Ramos (cell line): ENCODE results near the gene MTM1.

Experiments
- in situ Hi-C: fragments of 300-500 bp; cut with MboI; formaldehyde crosslinking; loops from one replicate; pipeline ENCODE4 v1.14.3; 2022; ENCODE audit warnings: low sequenced_read_pairs; ENCODE audit not compliant: unreplicated experiment

MTM1 gene

DNA sequence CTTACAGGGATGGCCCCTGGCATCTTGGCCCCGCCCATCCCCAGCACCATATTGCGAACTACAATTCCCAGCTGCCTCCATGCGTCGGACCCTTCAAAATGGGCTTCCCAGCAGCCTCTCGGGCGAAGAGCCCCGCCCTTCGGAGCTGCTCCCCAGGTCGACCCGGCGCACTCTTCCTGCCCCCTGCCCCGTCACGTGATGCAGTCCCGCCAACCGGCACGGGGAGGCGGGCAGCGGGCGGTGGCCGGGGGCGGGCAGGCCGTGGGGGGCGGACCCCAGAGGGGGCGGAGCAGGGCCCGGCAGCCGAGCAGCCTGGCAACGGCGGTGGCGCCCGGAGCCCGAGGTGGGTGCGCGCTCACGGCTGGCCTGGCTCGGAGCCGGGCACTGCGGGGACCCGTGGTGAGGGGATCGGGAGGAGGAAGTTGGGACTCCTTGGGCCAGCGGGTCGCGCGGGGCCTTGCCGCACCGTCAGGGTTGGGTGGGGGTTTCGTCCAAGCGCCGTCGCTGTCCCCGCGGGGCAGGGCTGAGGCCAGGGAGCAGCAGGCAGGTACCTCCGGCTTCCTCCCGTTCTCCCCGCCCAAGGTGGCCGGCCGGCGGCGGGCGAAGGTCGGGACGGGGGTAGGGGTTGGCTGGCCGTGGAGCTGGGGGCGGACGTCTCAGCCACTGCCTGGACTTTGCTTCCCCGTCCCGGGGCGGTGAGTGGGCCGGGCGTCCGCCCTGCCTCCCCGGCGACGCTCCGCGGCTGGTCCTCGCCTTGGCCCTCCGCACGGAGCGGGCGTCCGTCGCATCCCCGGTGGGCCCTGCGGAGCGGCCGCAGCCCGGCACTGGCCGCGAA, at the start of gene MTM1:
MTM1 (plus strand) TSS at position 302 of the 835 bp plus-strand sequence. CDS start 23,994 bp downstream, outside the sequence.
- in situ Hi-C loops: no loop called here

DNA sequence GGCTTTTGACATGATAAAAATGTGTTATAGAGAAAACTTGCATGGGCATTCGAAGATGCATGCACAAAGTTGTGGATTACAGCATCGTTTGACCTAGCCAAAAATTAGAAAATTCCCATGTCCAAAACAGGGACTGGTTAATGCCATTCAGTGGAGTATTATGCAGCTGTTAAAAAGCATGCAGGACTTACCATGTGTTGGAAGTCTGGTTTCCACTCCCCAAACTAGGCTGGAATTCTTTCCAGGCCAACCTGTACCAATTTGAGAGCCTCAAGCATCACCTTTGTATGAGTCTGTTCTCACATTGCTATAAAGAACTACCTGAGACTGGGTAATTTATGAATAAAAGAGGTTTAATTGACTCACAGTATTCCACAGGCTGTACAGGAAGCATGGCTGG, 45.9 kb upstream of the MTM1 start:
- in situ Hi-C loops: no loop called here

DNA sequence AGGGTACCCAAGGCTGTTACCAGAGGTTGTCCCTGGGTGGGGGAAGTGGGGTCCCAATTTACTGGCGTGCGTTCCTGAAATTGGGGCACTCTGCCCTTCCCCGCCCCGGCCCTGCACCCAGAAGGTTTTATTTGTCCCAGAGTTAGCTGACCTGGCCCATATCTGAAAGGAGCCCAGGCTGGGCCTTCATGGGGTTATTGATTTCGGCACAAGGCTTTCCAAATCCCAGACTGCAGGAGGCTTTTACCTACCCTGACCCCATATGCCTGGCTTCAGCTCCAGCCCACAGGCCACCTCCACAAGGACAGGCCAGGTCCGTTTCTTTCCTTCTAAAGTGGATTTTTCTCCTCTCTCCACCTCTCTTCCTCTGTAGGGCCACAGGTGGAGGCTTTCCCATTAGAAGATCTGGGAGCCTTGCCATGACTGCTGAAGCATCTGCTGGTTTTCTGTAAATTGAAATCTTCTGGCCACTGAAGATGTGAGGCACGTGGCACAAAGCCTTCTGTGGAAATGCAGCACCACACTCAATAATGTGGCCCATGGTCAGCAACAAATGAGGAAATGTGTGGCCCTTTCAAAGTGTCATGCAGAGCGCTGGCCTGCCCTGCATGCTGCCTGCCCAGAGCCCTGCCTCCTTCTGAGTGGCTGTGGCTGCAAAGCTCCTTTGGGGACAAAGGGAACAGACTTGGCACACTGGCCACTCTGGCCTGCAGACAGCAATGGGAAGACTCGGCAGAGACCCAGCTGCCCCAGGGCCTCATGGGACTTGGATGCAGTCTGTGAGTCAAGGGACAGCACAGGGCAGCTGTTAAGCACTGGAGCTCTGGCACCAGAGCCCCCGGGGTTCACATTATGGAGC, 43.1 kb upstream of the MTM1 start:
- in situ Hi-C loops: no loop called here

DNA sequence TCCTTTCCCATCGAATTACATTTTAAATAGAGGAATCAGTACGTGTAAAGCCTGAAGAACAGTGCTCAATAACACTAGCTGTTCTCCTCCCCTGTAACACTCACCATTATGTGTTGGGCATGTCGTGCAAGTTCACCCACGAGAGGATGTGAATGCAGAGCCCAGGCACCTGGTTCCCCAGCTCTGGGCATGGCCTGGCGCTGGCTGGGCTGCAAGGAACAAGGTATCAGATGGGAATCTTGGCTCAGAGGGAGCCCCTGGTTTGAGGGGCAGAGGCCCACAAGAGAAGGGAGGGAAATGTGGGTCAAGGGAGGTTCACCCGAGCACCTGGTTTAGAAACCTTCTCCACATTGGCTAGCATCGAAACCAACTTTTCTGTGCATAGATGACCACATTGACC, 41.7 kb upstream of the MTM1 start:
- in situ Hi-C loops: no loop called here

DNA sequence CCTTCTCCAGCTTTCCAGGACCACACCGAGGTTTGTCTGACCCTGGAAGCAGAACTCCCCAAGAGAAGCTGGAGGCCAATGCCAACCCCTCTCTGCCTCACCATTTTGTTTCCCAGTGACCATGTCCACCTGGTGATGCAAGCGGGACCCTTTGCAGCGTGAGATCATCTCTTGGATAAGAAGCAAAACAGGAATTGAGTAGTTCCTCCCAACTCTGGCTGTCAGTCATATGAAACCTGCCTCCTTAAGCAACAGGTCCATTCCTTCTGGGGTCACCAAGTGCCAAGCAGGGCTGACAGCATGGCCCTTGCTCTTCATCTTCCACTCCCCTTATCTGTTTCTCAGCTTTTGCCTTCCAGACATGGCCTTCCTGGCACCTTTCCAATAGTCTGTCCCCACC, 41.3 kb upstream of the MTM1 start:
- in situ Hi-C loops: no loop called here

DNA sequence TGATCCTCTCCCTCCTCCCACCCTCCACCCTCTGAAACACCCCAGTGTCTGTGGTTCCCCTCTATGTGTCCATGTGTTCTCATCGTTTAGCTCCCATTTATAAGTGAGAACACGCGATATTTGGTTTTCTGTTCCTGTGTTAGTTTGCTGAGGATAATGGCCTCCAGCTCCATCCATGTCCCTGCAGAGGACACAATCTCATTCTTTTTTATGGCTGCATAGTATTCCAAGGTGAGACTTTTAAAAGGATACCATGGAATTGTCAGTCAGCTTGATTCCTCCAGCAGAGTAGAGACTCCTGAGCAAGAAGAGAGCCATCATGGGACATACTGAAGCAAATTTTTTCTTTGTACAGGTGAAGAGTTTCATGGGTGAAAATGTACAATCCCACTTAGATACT, 38.8 kb upstream of the MTM1 start:
- in situ Hi-C loops: no loop called here

DNA sequence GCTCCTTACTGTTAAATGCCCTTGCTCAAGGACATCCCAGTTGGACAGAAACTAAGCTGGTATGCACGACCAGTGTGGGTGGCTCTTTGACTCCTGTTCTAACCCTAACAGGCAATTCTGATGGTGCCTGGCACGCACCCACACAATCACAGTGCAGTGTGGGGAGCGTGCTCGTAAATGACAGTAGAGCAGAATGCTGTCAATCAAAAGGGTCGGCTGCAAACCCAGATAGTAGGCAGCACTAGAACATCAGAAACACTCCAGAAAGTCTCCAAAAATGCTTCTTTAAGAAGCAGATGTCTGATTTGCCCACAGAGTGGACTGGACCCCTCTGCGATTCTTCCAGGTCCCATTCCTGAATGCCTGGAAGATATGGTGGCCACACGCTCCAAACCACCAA, 37.6 kb upstream of the MTM1 start:
- in situ Hi-C loops: no loop called here

DNA sequence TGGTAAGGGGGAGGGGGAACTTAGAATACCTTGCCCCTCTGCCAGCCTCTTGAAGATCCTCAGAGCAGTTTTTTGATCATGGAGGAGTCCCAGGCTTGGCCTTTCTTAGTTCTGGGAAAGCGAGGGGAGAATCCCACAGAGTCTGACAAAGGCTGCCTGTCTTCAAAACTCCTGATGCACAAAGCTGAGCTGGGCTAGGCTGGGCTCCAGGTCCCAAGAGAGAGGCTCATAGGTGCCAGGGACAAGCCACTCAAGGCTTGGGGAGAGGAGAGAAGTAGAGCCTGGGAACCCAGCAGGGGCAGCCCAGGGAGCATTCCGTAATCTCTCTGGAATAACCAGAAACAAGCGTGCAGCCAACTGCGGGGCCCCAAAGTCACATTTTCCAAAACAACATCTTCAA, 37.0 kb upstream of the MTM1 start:
- in situ Hi-C loops: no loop called here

DNA sequence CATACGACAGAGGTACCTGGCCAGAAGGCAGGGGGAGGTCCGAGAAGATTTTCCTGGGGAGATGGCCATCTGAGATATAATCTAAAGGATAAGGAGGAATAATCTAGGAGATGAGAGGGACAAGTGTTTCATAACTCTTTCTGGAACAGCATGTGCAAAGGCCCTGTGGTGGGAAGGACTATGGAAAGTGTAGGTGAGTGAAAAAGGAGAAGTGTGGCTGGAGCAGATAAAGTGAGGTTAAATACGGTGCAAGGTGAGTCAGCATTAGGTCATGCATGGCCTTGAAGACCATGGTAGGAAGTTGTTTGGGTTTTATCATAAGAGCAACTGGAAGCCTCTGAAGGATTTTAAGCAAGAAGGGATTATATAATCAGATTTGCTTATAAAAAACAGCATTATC, 34.6 kb upstream of the MTM1 start:
- in situ Hi-C loops: no loop called here

DNA sequence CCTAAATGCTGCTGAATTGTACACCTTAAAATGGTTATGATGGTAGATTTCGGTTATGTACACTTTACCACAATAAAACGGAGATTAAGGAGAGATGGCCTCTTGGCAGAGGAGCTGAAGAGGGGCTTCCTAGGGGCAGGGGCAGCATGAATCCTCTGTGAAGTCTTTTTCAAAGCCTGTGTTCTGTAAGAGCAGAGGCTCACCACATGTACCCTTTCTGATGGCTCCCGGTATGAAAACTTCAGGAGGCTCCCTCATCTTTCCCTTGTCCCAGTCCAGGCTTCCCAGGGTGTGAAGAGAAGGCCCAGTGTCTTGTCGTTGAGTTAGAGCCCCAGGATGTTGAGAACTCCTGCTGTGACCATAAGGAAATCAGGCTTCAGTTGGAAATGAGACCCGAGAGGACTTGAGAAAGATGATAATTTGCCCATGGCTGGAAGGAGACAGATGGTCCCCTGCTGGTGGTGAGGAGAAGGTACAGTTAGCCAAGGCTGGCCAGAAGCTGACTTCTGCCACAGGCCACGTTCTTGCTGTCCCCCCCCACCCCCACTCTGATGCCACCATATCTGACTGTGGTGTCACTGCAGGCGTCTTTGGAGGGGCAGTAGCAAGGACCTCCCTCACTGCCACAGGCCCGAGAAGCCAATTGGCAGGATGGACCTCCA, 31.8 kb upstream of the MTM1 start:
- in situ Hi-C loops: no loop called here

DNA sequence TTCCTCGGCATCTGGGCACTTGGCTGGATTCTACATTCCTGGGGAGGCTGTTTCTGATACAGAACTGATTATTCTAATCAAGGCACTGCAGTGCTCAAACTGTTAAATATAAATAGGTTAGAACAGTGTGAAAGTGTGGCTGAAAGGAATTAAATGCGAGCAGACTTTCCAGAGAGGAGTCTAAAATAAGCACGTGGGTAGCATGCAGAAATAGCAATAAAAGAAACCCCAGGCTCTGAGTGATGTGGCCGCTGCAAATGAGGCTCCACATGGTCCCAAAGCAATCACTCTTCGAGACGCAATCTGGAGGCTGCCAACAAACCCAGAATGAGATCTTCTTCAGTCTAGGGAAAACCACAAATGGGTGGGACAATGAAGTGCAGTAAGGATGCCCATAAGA, 30.6 kb upstream of the MTM1 start:
- in situ Hi-C loops: no loop called here

DNA sequence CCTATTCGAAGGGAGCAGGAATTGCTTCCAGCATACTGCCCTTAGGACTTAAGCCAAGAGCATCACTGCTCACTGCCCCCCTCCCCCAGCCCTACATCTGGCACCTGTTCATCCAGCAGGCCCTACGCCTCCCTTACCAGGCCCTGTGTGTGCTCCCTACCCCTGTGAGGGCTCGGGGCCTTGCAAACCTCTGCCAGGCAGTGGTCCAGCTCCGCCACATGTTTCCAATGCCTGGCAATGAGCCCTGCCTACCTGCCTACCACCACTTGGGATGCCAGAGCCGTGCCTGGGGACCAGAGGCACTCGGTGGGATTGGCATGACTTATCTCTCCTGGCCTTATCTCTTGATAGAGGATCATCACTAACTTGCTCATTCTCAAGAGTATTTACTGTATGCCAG, 27.5 kb upstream of the MTM1 start:
- in situ Hi-C loops: no loop called here

DNA sequence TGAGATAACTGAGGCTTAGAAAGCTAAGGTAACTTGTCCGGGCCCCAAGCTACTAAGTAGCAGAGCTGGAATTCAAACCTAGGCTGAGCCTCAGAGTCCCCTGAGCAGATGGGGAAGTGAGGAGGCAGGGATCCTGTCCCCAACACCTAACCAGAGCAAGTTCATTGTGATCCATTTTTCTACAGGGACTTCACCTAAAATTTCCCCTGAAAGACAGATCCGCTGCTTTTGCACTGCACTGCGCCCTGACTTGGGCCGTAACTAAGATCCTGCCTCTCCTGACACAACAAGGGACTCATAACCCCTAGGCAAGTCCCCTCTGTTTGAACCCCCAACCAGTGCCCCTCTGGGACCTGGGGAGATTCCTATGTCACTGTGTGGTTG, 25.6 kb upstream of the MTM1 start:
- in situ Hi-C loops: no loop called here

DNA sequence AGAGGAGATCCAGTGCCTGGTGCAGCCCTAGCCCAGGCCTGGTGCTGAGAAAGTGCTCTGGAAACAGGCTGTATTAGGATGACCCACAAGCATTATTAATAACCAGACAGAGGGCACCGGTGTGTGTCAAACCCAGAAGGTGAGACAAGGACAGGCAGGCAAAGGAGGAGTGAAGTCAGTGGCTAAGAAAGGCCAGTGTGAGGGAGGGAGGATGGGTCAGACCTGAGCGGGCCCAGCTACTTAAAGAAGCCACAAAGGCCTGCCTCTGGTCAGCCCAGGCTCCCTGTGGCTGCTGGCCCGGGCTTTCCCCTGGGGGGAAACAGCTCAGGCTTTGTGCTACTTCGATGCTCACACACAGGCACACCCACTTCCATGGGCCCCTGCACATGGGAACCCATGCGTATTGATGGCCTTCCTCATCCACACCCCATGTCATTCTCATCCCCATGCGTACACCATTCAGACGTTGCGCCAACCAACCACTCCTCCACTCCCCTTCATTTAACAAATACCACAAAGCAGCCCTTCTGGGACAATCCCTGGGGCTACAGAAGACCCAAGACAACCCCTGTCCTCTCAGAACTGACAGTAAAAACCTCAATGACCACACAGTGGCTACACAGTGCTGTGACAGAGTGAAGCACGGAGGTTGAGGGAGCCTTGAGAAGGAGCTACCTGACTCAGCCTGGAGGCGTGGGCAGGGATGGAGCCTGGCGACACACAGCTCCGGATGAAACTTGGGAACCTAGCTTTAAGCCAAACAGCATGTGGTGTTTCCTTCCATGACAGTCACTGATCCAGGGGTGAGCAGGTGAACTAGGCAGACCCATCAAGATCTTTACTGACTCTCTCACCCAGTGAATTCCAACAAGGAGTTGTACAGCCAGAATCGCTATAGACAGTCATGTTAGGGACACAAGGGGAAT, 24.9 kb upstream of the MTM1 start:
- in situ Hi-C loops: no loop called here

DNA sequence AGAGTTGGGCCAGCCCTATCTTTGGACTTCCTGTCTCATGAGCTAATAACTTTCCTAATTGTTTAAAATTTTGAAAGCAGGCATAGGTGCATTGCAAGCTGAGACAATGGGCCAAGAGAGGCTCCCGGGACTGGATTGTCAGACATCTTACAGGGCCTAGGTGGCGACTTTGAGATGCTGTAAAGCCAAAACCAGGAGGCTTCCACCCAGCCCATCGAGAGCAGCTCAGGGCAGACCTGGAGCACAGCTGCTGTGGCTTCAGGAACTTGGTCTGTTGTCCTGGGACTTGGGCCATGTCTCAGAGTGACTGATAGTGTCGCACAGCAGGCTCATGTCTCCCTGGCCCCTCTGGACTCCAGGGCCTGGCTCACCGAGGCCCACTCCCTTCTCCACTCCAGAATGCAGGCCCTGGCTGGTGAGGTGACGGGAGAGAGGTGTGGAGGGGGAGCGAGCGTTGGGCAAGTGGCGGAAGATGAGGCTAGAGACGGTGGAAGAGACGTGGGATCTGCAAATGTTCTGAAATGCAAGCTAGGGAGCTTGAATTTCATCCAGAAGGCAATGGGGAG, 24.1 kb upstream of the MTM1 start:
- in situ Hi-C loops: no loop called here

DNA sequence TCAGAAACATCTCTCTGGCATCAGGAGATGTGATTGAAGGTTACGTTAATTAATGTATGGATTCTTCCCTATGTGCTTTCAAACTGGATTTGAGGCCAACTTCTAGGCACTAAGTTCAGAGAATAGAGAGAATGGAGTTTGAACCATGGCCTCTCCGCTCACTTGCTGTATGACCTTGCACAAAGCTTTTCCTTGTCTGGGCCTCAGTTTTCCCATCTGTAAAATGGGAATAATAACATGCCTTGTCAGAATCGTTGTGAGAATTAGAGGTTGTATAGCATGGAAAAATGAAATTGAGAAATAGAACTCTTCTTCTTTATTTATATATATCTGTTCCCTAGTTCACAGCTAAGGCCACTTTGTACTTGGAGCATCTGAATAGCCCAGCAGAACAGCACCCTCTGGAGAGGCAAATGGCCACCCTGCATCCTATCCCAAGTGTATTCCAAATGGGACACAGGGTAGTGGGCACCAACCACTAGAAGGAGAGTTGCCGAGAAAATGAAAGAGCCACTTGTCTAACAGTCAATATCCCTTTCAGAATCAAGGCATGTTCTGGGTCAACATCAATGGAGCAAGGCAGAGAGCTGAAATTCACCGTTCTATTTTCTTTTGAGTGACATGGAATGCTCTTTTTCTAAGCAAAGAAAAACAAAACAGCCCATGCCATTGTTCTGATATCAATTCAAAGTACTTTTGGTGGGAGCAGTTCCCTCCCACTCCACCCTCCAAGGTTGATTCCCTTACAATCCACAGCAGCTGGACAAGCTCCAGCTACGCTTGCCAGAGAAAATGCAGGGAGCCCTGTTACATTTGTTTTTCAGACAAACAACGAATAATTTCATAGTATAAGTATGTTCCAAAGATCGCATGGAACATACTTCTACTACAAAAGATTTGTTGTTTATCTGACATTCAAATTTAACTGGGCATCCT, 23.3 kb upstream of the MTM1 start:
- in situ Hi-C loops: no loop called here

DNA sequence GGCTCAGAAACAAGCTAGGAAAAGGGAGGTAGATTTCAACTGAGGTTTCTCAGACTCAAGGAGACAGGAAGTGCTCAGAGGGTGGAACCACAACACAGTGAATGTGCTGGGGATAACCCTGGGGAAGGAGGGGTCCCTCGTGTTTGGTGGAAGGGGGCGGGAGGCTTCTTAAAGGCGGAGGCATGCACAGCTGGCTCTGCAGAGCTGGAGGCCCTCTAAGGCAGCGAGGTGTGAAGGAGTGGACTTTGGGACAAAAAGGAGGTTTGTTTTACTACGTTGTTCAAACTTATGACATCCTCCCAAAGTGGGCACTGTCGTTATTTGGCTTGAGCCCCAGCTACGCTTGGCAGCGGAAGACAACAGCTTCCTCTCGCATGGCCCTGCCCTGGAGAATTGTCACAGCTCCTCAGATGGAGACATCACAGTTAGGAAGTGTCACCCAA, 21.7 kb upstream of the MTM1 start:
- in situ Hi-C loops: no loop called here

DNA sequence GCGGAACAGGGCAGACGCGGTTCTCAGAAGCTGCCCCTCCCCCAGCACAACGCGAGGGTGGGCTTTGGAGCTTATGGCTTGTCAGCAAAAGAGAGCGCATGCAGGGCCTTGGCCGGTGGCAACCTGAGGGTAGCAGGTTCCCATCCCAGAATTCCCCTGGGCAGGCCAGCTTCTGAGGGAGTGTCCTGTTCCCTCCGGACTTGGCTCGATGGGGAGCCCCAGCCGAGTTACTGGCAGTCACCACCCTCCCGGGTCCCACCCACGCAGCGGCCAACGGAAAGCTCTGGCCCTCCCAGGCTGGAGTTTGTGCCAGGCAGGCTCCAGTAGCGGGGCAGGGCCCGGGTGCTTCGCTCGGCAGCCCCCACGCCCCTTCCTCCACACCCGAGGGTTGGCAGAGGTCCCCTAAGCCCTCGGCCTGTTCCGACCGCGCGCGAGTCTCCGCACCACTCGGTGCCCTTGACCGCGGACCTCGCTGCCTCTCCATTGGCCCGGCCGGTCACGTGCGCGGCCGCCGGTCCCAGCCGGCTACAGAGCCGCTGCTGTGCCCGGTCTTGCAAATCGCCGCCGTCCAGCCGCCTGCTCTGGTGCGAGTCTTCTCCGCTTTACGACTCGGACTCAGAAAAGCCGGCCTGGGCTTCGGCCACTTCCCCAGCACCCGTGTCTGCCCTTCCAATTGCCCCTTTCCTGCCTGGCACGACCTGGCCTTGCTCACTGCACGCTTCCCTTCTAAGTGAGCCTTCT, 20.9 kb upstream of the MTM1 start:
- in situ Hi-C loops: no loop called here
